K562 (cell line): ENCODE measurements around the gene MANEAL. TPM values are rescaled to one million over a fixed set of nuclear protein-coding genes. Genes with fewer than 3 reads are reported as not detected.

ENCODE experiments used
- ATAC-seq: fragments of 200-7000 bp; cut with Tn5 transposase; 3 replicates; pipeline ENCODE4 v1.9.1; 2020; ENCODE audit warnings: moderate library complexity
- Bru-seq: library from RNA; stranded (reverse); fragments of 400-500 nt; gene quantifications from one replicate; lab custom pipeline; 2021; lab: Mats Ljungman, UMichigan
- BruChase-seq, 2 experiments: library from RNA; stranded (reverse); fragments of 400-500 nt; gene quantifications; one replicate each; lab custom pipeline; 2021; lab: Mats Ljungman, UMichigan
- BruUV-seq: library from RNA; stranded (reverse); fragments of 400-500 nt; replicated peaks from 2 replicates; lab custom pipeline; 2021; lab: Mats Ljungman, UMichigan
- CTCF ChIA-PET: fragments of 300-600 bp; formaldehyde crosslinking; extraction: SDS; loops from one replicate; lab custom pipeline; 2021; ENCODE audit warnings: low intra/inter-chr PET ratio; lab: Yijun Ruan, JAX
- POLR2A ChIA-PET: fragments of 300-600, 350-650 bp; sonication (Branson Sonifier 250); formaldehyde crosslinking; extraction: SDS; loops from one replicate; lab custom pipeline; 2021; ENCODE audit warnings: antibody characterized with exemption, inconsistent platforms; lab: Yijun Ruan, JAX
- DNase-seq, 4 experiments: peaks; one replicate each; pipeline versions ENCODE4 v3.0.0 to v3.0.0-alpha.2; 2011 to 2018; ENCODE audit warnings: low spot score in 3 of 4, mixed read lengths in 3 of 4; ENCODE audit errors: extremely low read depth in 1 of 4
- FAIRE-seq: peaks from 2 replicates; lab custom pipeline; 2011; peaks lifted over from hg19 to GRCh38; lab: Jason Lieb, UNC
- H2AFZ ChIP-seq: 2 replicates; pipeline ENCODE4 v1.6.0; 2011; ENCODE audit warnings: low read depth, low read length, control low read depth, inconsistent platforms
- H3K27ac ChIP-seq: fragments of 200-600 bp; 3 replicates; pipeline ENCODE4 v1.8.0; 2011; ENCODE audit warnings: low read depth, mild to moderate bottlenecking, control low read depth, inconsistent platforms, low read length, moderate library complexity, mixed read lengths; ENCODE audit errors: extremely low read depth
- H3K27me3 ChIP-seq, 2 experiments: fragments of 300-600 bp in 1 of 2; 2 replicates in 1 of 2; 3 replicates in 1 of 2; pipeline versions ENCODE4 v1.6.0 to v1.8.0; 2011; ENCODE audit warnings: inconsistent platforms in 2 of 2, low read length in 2 of 2, mild to moderate bottlenecking in 1 of 2, mixed read lengths in 1 of 2, moderate library complexity in 1 of 2; ENCODE audit not compliant: control insufficient read depth in 2 of 2, insufficient read depth in 2 of 2
- H3K36me3 ChIP-seq: fragments of 300-600 bp; 3 replicates; pipeline ENCODE4 v1.8.0; 2011; ENCODE audit warnings: mild to moderate bottlenecking, low read length, inconsistent platforms; ENCODE audit not compliant: control insufficient read depth, insufficient read depth
- H3K4me1 ChIP-seq, 2 experiments: fragments of 200-600 bp in 1 of 2; replicated peaks in 1 of 2; 2 replicates in 1 of 2; 3 replicates in 1 of 2; pipeline versions ENCODE4 v1.5.1 to v1.8.0; 2011; ENCODE audit warnings: inconsistent platforms in 2 of 2, low read length in 2 of 2, mild to moderate bottlenecking in 1 of 2, mixed read lengths in 1 of 2, moderate library complexity in 1 of 2; ENCODE audit not compliant: control insufficient read depth in 2 of 2, insufficient read depth in 2 of 2
- H3K4me2 ChIP-seq: 2 replicates; pipeline ENCODE4 v1.6.1; 2011; ENCODE audit warnings: low read length, control low read depth, inconsistent platforms, mixed read lengths; ENCODE audit not compliant: insufficient read depth
- H3K4me3 ChIP-seq: fragments of 200-600 bp; sonication (generic), shearing (Covaris generic); 2 replicates; pipeline ENCODE4 v1.5.1; 2016; ENCODE audit warnings: control low read depth, inconsistent platforms
- H3K79me2 ChIP-seq: fragments of 200-600 bp; 3 replicates; pipeline ENCODE4 v1.8.0; 2011; ENCODE audit warnings: low read length, inconsistent platforms; ENCODE audit not compliant: control insufficient read depth, insufficient read depth
- H3K9ac ChIP-seq, 2 experiments: 2 replicates each; pipeline versions ENCODE4 v1.6.0 to v1.6.1; 2011; ENCODE audit warnings: low read depth in 2 of 2, low read length in 2 of 2, control low read depth in 1 of 2, inconsistent platforms in 1 of 2, mild to moderate bottlenecking in 1 of 2, mixed read lengths in 1 of 2; ENCODE audit not compliant: insufficient read depth in 1 of 2
- H3K9me1 ChIP-seq: one replicate; pipeline ENCODE4 v1.6.0; 2011; ENCODE audit warnings: inconsistent platforms, mild to moderate bottlenecking, low read length, moderate library complexity; ENCODE audit not compliant: control insufficient read depth, insufficient read depth
- H3K9me3 ChIP-seq: replicated peaks from 2 replicates; pipeline ENCODE4 v1.5.1; 2011; ENCODE audit warnings: low read depth, low read length, inconsistent platforms; ENCODE audit not compliant: control insufficient read depth, insufficient read depth
- H4K20me1 ChIP-seq: replicated peaks from 2 replicates; pipeline ENCODE4 v1.6.1; 2011; ENCODE audit warnings: low read length, inconsistent platforms, mixed read lengths; ENCODE audit not compliant: control insufficient read depth, insufficient read depth
- KDM4B ChIP-seq, 2 experiments: fragments of 450-650 bp in 1 of 2; sonication (generic) in 1 of 2; IDR thresholded peaks; 2 replicates each; pipeline ENCODE4 v1.6.1; 2016 to 2017; ENCODE audit warnings: borderline replicate concordance in 2 of 2, antibody characterized with exemption in 1 of 2, low read depth in 1 of 2, mild to moderate bottlenecking in 1 of 2
- SIN3A ChIP-seq, 2 experiments: fragments of 150-350 bp in 1 of 2; IDR thresholded peaks; 2 replicates each; pipeline ENCODE4 v1.6.1; 2011 to 2016; ENCODE audit warnings: borderline replicate concordance in 2 of 2, low read depth in 2 of 2, low read length in 2 of 2, mild to moderate bottlenecking in 2 of 2, moderate library complexity in 2 of 2; ENCODE audit not compliant: control insufficient read depth in 1 of 2
- WGBS: fragments of 100-300 bp; shearing (Covaris generic); methylation state at CpG from one replicate; pipeline ENCODE4 v1.1.6; 2016; ENCODE audit warnings: low coverage, mixed read lengths; ENCODE audit not compliant: insufficient coverage; ENCODE audit errors: missing lambda C conversion rate; 5-methylcytosine and 5-hydroxymethylcytosine counted together
- in situ Hi-C: fragments of 300-500 bp; cut with MboI; formaldehyde crosslinking; loops from 4 replicates; pipeline ENCODE4 v1.15.0; 2018; ENCODE audit warnings: inconsistent platforms, mixed read lengths
- intact Hi-C: fragments of 100-400 bp; cut with micrococcal nuclease; formaldehyde crosslinking; loops from 2 replicates; pipeline ENCODE4 v1.14.2; 2022
- long read RNA-seq, 3 experiments: library from polyadenylated mRNA in 2 of 3; library from RNA in 1 of 3; unstranded in 2 of 3; stranded (forward) in 1 of 3; transcript quantifications; one replicate each; pipeline ENCODE4 v2.0.0, GENCODE V29; 2019 to 2022
- polyA minus RNA-seq, 3 experiments: library from RNA; depleted of rRNA, polyadenylated mRNA; stranded (reverse); fragments of >200 nt; gene quantifications; 2 replicates each; pipeline ENCODE4 v1.2.3, GENCODE V29; 2011
- polyA plus RNA-seq, 8 experiments: library from polyadenylated mRNA; depleted of rRNA in 4 of 8; stranded (reverse) in 5 of 8; unstranded in 3 of 8; fragments of >200 nt; fragmentation: Nextera tagmentation in 2 of 8; fragmentation: Illumina TruSeq in 1 of 8; extraction: Ambion mirVana in 2 of 8; extraction: Trizol in 1 of 8; gene quantifications; 2 replicates each; pipeline versions ENCODE4 v1.2.1 to v1.2.3, GENCODE V29; 2011 to 2014; ENCODE audit warnings: inconsistent platforms in 1 of 8, missing spikeins in 1 of 8
- total RNA-seq, 7 experiments: library from RNA; depleted of rRNA in 6 of 7; stranded (reverse); fragments of >200 nt in 6 of 7; fragmentation: Illumina TruSeq in 2 of 7; extraction: Trizol in 2 of 7; gene quantifications; 2 replicates each; pipeline versions ENCODE4 v1.2.1 to v1.2.3, GENCODE V29; 2011 to 2021; ENCODE audit warnings: low replicate concordance in 1 of 7

Gene MANEAL, protein sequence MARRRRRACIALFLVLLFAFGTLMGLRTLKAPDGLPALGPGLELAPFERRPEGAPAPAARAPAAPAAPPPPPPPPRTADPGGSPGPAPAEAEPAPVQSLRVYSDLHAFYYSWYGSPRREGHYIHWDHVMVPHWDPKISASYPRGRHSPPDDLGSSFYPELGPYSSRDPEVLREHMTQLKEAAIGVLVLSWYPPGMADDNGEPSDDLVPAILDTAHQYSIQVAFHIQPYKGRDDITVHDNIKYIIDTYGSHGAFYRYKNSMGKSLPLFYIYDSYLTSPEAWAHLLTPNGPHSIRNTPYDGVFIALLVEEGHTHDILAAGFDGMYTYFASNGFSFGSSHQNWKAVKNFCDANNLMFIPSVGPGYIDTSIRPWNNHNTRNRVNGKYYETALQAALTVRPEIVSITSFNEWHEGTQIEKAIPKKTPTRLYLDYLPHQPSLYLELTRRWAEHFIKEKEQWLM
- total RNA-seq (2011; cell fraction: chromatin; rRNA removed; ENCODE audit: low replicate concordance): 1.1 and 3.1 TPM in 2 replicates
- total RNA-seq (2011; cell fraction: nucleolus; rRNA removed): 3.7 and 4.5 TPM in 2 replicates
- total RNA-seq (2011; cell fraction: nucleoplasm; rRNA removed): 3.5 and 3.7 TPM in 2 replicates
- total RNA-seq (2014; rRNA removed) (1.2 and 2.7 TPM in 2 replicates), total RNA-seq (2014; rRNA removed; fragmentation: Illumina TruSeq; extraction: Trizol) (1.1 TPM in 2 replicates), total RNA-seq (2015; rRNA removed; fragmentation: Illumina TruSeq; extraction: Trizol) (2.0 and 2.1 TPM in 2 replicates), total RNA-seq (2021) (2.0 and 2.2 TPM in 2 replicates), polyA plus RNA-seq (2011; rRNA removed) (1.0 and 3.2 TPM in 2 replicates), polyA plus RNA-seq (2014; fragmentation: Illumina TruSeq; extraction: Trizol) (1.6 and 1.9 TPM in 2 replicates), polyA plus RNA-seq (2014; fragmentation: Nextera tagmentation; extraction: Ambion mirVana) (under 1 TPM; 0.37 to 0.59 TPM), polyA plus RNA-seq (2014; rRNA removed) (0.95 and 1.00 TPM in 2 replicates), polyA minus RNA-seq (2011; rRNA and poly(A)+ RNA removed) (0.69 and 2.1 TPM in 2 replicates), Bru-seq, nascent RNA (percentile 36 among the genes with signal in this experiment), BruChase-seq, experiment 1, labeled RNA remaining after a 2-hour chase (percentile 30 among the genes with signal in this experiment), BruChase-seq, experiment 2, labeled RNA remaining after a 6-hour chase (percentile 27 among the genes with signal in this experiment)
- 2.0 and 5.7 TPM in 2 replicates for polyA plus RNA-seq (2011; cell fraction: cytosol; rRNA removed)
- polyA plus RNA-seq (2011; cell fraction: nucleus; rRNA removed): 0.65 and 2.1 TPM in 2 replicates
- 1.1 and 2.3 TPM in 2 replicates for polyA plus RNA-seq (2012)
- 2.5 and 4.6 TPM in 2 replicates for polyA minus RNA-seq (2011; cell fraction: cytosol; rRNA and poly(A)+ RNA removed)
- polyA minus RNA-seq (2011; cell fraction: nucleus; rRNA and poly(A)+ RNA removed): 0.44 and 0.81 TPM in 2 replicates
- long read RNA-seq, experiment 1, partial matches to known transcripts: 2 of 6 reads
- long read RNA-seq, experiment 1, other reads (novel, unspliced or antisense): 0 of 6 reads
- long read RNA-seq, experiment 2, partial matches to known transcripts: 0 of 1 reads
- long read RNA-seq, experiment 2, other reads (novel, unspliced or antisense): 0 of 1 reads
- long read RNA-seq, experiment 3: 0 reads

DNA sequence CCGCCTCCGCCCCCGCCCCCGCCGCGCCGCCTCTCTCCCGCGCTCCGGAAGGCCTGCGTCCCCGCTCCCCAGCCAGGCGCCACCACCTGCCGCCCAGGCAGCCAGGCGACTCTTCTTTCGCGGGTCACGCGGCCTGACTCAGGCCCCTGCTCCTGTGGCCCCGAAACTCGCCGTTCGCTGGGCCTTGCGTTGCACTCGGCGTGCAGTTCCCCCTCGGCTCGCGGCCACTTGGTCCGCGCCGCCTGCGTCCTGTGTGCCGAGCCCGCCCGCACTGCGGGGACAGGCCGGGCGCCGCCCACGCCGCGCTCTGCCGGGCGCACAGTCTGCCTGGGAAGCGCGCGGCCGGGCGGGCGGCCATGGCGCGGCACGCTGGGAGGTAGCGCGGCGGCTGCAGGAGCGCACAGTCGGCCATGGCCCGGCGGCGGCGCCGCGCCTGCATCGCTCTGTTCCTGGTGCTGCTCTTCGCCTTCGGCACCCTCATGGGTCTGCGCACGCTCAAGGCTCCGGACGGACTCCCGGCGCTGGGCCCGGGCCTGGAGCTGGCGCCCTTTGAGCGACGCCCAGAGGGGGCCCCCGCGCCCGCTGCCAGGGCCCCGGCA, at the start of gene MANEAL:
Gene MANEAL (plus strand): TSS at position 75 of the 599 bp plus-strand sequence. CDS start 336 bp downstream, at position 411.
- ATAC-seq: peak; percentile 92
- WGBS: under 1% methylated on average over 54 of the region's 82 CpGs
- FAIRE-seq: no peak
- peak; percentile 73 to 86 (median 78) for DNase-seq
- H3K79me2 ChIP-seq: no peaks in the 10 kb centered on the region
- H2AFZ ChIP-seq: peak within 1 kb of the TSS; percentile 87
- in situ Hi-C loops (no loop called here), intact Hi-C loops (no loop called here)
- peak within 1 kb of the TSS in 1 of 2 experiments; percentile 87; a peak in 2 of 4 replicates for H3K9ac ChIP-seq
- H3K4me1 ChIP-seq: peaks cover 0 to 24% of the 10 kb centered on the region in 2 experiments; a peak in 3 of 5 replicates
- ChIA-PET POLR2A (interaction anchor here (0.9 kb wide), 1 partner anchor 9 kb away, joined by 5 read pairs; no protein-coding TSS in a partner anchor), CTCF (no interaction called here)
- peaks cover 20% of the 10 kb centered on the region for H4K20me1 ChIP-seq
- no peaks in the 10 kb centered on the region for H3K9me1 ChIP-seq
- BruUV-seq: no TSS peak
- H3K4me2 ChIP-seq: peak within 1 kb of the TSS; percentile 73
- no peaks in the 10 kb centered on the region for H3K9me3 ChIP-seq
- peaks cover 22 to 48% of the 10 kb centered on the region in 2 experiments; a peak in 4 of 5 replicates for H3K27me3 ChIP-seq
- no peaks in the 10 kb centered on the region for H3K36me3 ChIP-seq
- H3K27ac ChIP-seq: no peak within 1 kb of the TSS
- peak within 1 kb of the TSS; percentile 44 for H3K4me3 ChIP-seq
- TF ChIP-seq KDM4B (IDR thresholded peaks at IDR 0.05; ENCODE audit: borderline replicate concordance in 2 of 2, low read depth in 1 of 2): no peak
- 0 out of 4 replicates have a peak, but pooled peaks of 1 of the 2 experiments have one; percentile 26 for TF ChIP-seq SIN3A (IDR thresholded peaks at IDR 0.05; ENCODE audit: borderline replicate concordance in 2 of 2, control insufficient read depth in 1 of 2, low read depth in 2 of 2, low read length in 2 of 2)
